ENCODE results near the gene EFNA5. TPM values are rescaled to one million over a fixed set of nuclear protein-coding genes. Genes with fewer than 3 reads are reported as not detected.

The EFNA5 gene
- total RNA-seq, 1 experiment from 2014 or later, result 0.22 TPM

GRCh38 chr5:107617052-107617451 is 53.7 kb downstream of the EFNA5 start:
- H3K36me3 ChIP-seq (ENCODE audit: control insufficient read depth in 1 of 2, insufficient read depth in 2 of 2, low read length in 2 of 2), result no peaks in the 10 kb centered on the region
- no peak overlapping the region for H3K9ac ChIP-seq (ENCODE audit: low read length)
- no peaks in the 10 kb centered on the region for H3K4me1 ChIP-seq (ENCODE audit: control insufficient read depth in 1 of 2, insufficient read depth in 2 of 2, low read length in 2 of 2)
- no peak overlapping the region for H3K27ac ChIP-seq (ENCODE audit: low read depth, low read length)
- BruUV-seq (replicated peaks), result no TSS peak
- TF ChIP-seq CBX3 (IDR thresholded peaks at IDR 0.05; ENCODE audit: low read depth) (no peak), SIN3A (IDR thresholded peaks at IDR 0.05; ENCODE audit: low read depth) (no peak), REST (IDR thresholded peaks at IDR 0.05; ENCODE audit: low read depth) (no peak), FOSL1 (IDR thresholded peaks at IDR 0.05; ENCODE audit: low read depth) (no peak), ZBTB33 (IDR thresholded peaks at IDR 0.05; ENCODE audit: extremely low read depth, insufficient replicate concordance, low read length) (no peak), SRF (IDR thresholded peaks at IDR 0.05; ENCODE audit: low read depth) (no peak), TCF7L2 (IDR thresholded peaks at IDR 0.05; ENCODE audit: borderline replicate concordance, extremely low read depth, insufficient read depth, insufficient read length) (no peak), RAD21 (IDR thresholded peaks at IDR 0.05; ENCODE audit: low read depth) (no peak), ELF1 (IDR thresholded peaks at IDR 0.05; ENCODE audit: borderline replicate concordance, low read depth) (no peak), EZH2 (IDR thresholded peaks at IDR 0.05) (no peak), ATF3 (IDR thresholded peaks at IDR 0.05) (no peak), EGR1 (IDR thresholded peaks at IDR 0.05; ENCODE audit: low read depth) (no peak), ZNF274 (IDR thresholded peaks at IDR 0.05; ENCODE audit: low read depth, low read length) (no peak), POLR2AphosphoS5 (IDR thresholded peaks at IDR 0.05; ENCODE audit: low read depth, low read length) (no peak), SP1 (IDR thresholded peaks at IDR 0.05; ENCODE audit: low read depth) (no peak), POLR2A (IDR thresholded peaks at IDR 0.05; ENCODE audit: borderline replicate concordance, extremely low read depth, insufficient read depth, insufficient read length) (no peak), EZH2phosphoT487 (IDR thresholded peaks at IDR 0.05; ENCODE audit: borderline replicate concordance) (no peak)
- no peaks in the 10 kb centered on the region for H3K9me3 ChIP-seq (ENCODE audit: control insufficient read depth in 1 of 2, insufficient read depth in 1 of 2, low read depth in 1 of 2, low read length in 2 of 2)
- ChIA-PET RAD21 (ENCODE audit: low non-redundant PET in 1 of 2, low total read pairs in 2 of 2, uncharacterized antibody in 2 of 2, unreplicated experiment in 2 of 2) (no interaction called here), CTCF (interaction anchor here (1.6 kb wide), 1 partner anchor 45 kb away, joined by 3 read pairs; no protein-coding TSS in a partner anchor), POLR2A (no interaction called here)
- H3K4me3 ChIP-seq (replicated peaks in 1 of 2; ENCODE audit: low read depth in 1 of 2, low read length in 2 of 2), result no peak overlapping the region
- ATAC-seq, result no peak
- no peaks in the 10 kb centered on the region for H4K20me1 ChIP-seq (ENCODE audit: insufficient read depth)
- H3K27me3 ChIP-seq (ENCODE audit: insufficient read depth, low read length), result no peaks in the 10 kb centered on the region
- DNase-seq (ENCODE audit: low read depth, low spot score), result no peak
- no peak overlapping the region for H2AFZ ChIP-seq (ENCODE audit: low read depth, low read length, poor library complexity, severe bottlenecking)
- no peaks in the 10 kb centered on the region for H3K9me2 ChIP-seq (ENCODE audit: insufficient read depth)
- H3K4me2 ChIP-seq (ENCODE audit: low read length), result no peak overlapping the region
- intact Hi-C loops (cut with micrococcal nuclease), result no loop called here
- no peaks in the 10 kb centered on the region for H3K79me2 ChIP-seq (ENCODE audit: insufficient read depth, low read length)
